ENCODE results near the gene NRN1. TPM values are rescaled to one million over a fixed set of nuclear protein-coding genes. Genes with fewer than 3 reads are reported as not detected.

Gene NRN1
- polyA plus RNA-seq, 12 donors = 19.3 to 41.2 (median 31.1) TPM; not detected in 1

- DNase-seq = peak; percentile 58
Measured at GRCh38 chr6:6003621-6004366, 2.9 kb downstream of the NRN1 start.

GRCh38 chr6:6002848-6003620, 3.7 kb downstream of the NRN1 start:
- DNase-seq = no peak

GRCh38 chr6:6002005-6002847, 4.5 kb downstream of the NRN1 start:
- no peak for DNase-seq

GRCh38 chr6:6001443-6001842, 5.3 kb downstream of the NRN1 start:
- no peak for DNase-seq

- no peak for DNase-seq
Measured at GRCh38 chr6:5999688-6000608, 6.8 kb downstream of the NRN1 start.

- peak; percentile 52 for DNase-seq
Measured at GRCh38 chr6:5998711-5999687, 7.7 kb downstream of the NRN1 start.

- DNase-seq = no peak
Measured at GRCh38 chr6:5998236-5998635, 8.5 kb downstream of the NRN1 start.

GRCh38 chr6:5997420-5997987, 9.2 kb downstream of the NRN1 start:
- DNase-seq = no peak

- DNase-seq = peak; percentile 59
Measured at GRCh38 chr6:5996714-5997419, 9.9 kb downstream of the NRN1 start.

- peak; percentile 85 for DNase-seq
Measured at GRCh38 chr6:5995949-5996713, 10.6 kb downstream of the NRN1 start.

- no peak for DNase-seq
Measured at GRCh38 chr6:5995658-5995948, 11.1 kb downstream of the NRN1 start.

- no peak for DNase-seq
Measured at GRCh38 chr6:5994999-5995657, 11.6 kb downstream of the NRN1 start.

GRCh38 chr6:5994234-5994998, 12.3 kb downstream of the NRN1 start:
- no peak for DNase-seq

- no peak for DNase-seq
Measured at GRCh38 chr6:5992551-5993225, 14.0 kb downstream of the NRN1 start.

- DNase-seq = no peak
Measured at GRCh38 chr6:5990786-5991185, 15.9 kb downstream of the NRN1 start.

GRCh38 chr6:5989141-5989723, 17.5 kb downstream of the NRN1 start:
- DNase-seq = no peak

All from muscle of arm (tissue), 12 donors.